H4 (cell line): ENCODE data around the gene C1orf159. TPM values are rescaled to one million over a fixed set of nuclear protein-coding genes. Genes with fewer than 3 reads are reported as not detected.
"Not testable (repeated sequence)": the region's sequence is repeated elsewhere in the genome, so short reads cannot be mapped to it uniquely, and the experiment has no call there.

Experiments
- DNase-seq: peaks from one replicate; pipeline ENCODE4 v3.0.0-alpha.2; 2015; ENCODE audit warnings: low spot score
- total RNA-seq: library from RNA; depleted of rRNA; stranded (reverse); fragments of >200 nt; shearing (Covaris generic); gene quantifications from 2 replicates; pipeline ENCODE4 v1.2.3, GENCODE V29; 2014

C1orf159 gene
- total RNA-seq, 1 experiment from 2014 or later: 11.8 TPM

DNA sequence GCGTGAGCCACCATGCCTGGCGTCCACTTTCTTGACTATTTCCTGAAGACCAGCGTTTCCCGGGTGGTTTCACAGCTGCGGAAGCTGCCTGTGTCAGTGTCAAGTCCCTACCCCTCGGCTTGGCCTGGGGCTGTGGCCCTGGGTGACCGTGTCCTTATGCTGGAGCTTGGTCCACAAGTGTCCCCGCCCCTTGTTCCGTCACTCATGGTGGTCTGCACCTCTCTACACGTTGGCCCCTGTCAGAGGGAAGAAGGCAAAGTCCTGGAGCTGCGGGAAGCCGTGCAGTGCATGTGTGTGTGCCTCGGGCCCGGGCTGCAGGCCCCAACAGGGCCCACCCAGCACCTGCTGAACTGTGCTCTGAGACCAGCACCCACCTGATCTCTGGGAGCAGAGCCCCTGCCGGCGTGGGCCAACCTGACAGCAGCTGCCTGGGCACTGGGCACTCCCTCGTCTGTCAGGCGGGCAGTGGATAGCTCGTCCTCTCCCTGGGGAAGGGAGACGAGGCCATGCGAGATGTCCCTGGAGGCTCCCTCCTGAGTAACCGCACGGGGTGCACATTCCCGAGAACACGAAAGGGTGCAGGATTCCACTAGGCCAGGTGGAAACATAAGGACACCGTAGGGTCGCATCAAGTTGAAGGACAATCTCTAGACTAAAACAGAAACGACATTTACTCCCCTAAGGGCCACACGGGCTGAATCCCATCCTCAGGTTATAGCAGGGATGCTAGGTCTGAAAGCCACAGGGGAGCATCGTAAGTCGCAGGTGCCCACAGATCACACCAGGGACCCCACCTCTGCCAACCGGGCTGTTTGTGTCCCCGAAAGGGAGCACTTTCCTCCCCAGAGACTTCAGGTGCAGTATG, 2.4 kb upstream of the C1orf159 start:
- no peak for DNase-seq

DNA sequence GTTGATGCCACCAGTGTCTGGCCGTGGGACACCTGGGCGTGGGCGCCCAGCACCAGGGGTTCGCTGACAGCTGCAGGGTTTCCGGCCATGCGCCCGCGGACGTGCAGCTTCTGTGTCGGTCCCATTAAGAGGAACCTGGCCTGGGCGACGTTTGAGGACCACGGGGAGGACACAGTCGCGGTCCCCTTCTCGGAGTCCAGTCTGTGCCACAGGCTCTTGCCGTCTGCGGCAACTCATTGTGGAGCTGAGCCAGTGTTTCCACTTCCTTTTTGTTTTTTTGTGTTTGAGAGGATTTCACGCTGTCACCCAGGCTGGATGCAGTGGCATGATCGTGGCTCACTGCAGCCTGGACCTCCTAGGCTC, 1.6 kb upstream of the C1orf159 start:
- no peak for DNase-seq

DNA sequence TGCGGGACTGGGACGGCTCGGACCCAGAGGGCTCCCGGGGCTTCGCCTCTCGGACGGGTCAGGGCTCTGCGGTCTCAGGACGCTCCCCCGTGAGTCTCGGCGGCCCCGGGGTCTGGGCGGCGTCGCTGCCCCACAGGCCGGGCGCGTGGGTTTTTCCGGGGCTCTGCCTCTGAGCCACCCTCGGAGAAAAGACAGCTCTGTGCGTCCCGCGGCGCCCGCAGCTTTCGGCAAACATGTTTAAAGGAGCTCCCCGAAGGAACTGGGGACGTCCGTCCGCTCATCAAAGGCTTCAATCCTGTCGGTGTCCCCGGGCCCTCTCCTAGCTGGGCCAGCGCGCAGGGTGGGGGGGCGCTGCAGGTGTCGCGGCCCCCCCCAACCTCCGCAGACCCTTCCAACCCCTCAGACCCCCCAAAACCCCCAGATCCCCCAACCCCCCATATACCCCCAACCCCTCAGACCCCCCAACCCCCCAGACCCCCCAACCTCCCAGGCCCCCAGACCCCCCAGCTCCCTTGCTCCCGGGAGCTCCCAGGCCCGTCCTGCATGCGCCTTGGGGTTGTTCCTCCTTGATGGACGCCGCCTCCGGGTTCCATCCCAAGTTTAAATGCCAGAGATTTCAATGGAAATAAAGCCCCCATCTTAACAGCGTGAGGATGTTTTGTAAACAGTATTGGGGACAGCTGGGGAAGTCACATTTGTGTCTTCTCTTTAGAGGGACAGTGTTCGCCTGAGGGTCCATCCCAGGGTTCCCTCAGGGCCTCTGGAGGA, 996 bp upstream of the C1orf159 start:
- DNase-seq: no peak

- no peak for DNase-seq
These were observed 628 bp downstream of the C1orf159 start for GRCh38 chr1:1115136-1115785.

DNA sequence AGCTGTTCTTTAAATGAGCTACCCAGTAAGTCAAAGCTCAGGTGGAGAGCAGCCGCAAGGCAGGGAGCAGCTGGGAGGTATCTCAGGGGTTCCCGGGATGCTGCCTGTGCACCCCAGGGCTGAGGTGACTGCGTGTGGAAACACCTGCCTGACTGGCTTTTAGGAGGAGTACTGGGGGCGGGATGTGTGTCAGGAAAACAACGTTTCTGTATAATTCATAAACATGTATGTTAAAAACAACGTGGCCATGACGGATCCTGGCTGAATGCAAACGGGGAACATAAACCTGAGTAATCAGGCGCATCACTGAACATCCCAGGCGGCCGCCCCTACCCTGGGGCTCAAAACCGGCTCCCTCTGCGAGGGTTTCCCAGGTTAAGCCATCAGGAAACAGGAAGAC, 1.5 kb downstream of the C1orf159 start:
- DNase-seq: no peak

- DNase-seq: no peak
These were observed 3.5 kb downstream of the C1orf159 start for GRCh38 chr1:1112237-1112985.

GRCh38 chr1:1111516-1112236, 4.2 kb downstream of the C1orf159 start:
- no peak for DNase-seq

GRCh38 chr1:1110561-1110971, 5.3 kb downstream of the C1orf159 start:
- DNase-seq: no peak

GRCh38 chr1:1109743-1110142, 6.1 kb downstream of the C1orf159 start:
- DNase-seq: no peak

DNA sequence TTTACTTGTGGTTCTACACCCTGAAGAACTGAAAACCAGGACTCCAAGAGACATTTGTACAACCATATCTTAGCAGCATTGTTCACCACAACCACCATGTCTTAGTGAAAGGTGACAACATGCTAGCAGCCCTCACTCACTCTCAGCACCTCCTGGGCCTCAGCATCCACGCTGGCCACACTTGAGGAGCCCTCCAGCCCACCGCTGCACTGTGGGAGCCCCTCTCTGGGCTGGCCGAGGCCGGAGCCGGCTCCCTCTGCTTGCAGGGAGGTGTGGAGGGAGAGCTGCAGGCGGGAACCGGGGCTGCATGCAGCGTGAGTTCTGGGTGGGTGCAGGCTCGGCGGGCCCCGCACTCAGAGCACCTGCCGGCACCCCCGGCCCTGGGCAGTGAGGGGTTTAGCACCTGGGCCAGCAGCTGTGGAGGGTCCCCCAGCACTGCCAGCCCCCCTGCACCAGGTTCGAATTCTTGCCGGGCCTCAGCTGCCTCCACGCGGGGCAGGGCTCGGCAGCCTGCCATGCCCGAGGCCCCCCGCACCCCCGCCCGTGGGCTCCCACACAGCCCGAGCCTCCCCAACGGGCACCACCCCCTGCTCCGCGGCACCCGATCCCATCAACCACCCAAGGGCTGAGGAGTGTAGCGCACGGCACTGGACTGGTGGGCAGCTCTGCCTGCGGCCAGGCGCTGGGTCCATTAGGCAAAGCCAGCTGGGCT, 9.2 kb downstream of the C1orf159 start:
- no peak for DNase-seq

GRCh38 chr1:1104152-1104551, 11.7 kb downstream of the C1orf159 start:
- DNase-seq: not testable (repeated sequence)

DNA sequence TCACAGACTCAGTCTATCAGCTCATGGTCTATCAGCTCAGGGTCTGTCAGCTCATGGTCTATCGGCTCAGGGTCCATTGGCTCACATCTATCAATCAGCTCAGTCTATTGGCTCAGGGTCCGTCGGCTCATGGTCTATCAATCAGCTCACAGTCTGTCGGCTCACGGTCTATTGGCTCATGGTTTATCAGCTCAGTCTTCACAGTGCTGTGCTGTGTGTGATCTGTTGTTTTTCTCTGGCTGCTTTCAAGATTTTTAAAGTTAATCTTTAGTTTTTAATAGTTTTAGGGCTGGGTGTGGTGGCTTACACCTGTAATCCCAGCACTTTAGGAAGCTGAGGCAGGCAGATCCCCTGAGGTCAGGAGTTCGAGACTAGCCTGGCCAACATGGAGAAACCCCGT, 14.4 kb downstream of the C1orf159 start:
- DNase-seq: no peak

GRCh38 chr1:1100296-1100695, 15.6 kb downstream of the C1orf159 start:
- no peak for DNase-seq

DNA sequence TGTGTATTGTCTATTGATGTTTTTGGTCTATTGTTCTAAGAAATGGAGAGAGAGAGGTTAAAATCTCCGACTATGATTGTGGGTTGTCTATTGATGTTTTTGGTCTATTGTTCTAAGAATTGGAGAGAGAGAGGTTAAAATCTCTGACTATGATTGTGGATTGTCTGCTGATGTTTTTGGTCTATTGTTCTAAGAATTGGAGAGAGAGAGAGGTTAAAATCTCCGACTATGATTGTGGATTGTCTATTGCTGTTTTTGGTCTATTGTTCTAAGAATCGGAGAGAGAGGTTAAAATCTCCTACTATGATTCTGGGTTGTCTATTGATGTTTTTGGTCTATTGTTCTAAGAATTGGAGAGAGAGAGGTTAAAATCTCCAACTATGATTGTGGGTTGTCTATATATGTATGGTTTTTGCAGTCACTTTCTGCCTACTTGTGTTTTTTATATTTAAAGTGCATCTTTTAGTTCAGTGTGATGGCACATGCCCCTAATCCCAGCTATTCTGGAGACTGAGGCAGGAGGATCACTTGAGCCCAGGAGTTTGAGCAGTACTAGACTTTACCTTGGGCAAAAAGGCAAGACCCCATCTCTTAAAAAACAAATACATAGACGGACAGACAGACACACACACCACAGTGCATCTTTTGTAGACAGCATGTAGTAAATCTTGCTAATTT, 16.2 kb downstream of the C1orf159 start:
- no peak for DNase-seq

DNA sequence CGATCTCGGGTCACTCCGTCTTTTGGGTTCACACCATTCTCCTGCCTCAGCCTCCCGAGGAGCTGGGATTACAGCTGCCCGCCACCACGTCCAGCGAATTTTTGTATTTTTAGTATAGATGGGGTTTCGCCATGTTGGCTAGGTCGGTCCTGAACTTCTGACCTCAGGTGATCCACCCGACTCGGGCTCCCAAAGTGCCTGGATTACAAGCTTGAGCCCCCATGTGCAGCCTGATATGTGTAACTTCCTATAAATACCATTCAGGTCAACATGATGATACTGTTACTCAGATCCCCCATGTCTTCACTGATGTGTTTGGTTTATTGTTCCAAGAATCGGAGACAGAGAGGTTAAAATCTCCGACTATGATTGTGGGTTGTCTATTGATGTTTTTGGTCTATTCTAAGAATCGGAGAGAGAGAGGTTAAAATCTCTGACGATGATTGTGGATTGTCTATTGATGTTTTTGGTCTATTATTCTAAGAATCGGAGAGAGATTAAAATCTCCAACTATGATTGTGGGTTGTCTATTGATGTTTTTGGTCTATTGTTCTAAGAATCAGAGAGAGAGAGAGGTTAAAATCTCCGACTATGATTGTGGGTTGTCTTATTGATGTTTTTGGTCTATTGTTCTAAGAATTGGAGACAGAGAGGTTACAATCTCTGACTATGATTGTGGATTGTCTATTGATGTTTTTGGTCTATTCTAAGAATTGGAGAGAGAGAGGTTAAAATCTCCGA, 17.0 kb downstream of the C1orf159 start:
- DNase-seq: no peak

DNA sequence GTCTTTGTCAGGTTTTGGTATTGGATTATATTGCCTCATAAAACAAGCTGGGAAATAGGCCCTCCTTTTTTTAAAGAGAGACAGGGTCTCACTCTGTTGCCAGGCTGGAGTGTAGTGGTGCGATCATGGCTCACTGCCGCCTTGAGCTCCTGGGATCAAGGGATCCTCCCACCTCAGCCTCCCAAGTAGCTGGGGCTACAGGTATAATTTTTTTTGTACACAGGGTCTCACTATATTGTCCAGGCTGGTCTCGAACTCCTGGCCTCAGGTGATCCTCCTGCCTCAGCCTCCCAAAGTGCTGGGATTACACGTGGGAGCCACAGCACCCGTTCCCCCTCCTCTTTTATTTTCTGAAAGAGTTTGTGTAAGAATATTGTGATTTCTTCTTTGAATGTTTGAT, 19.8 kb downstream of the C1orf159 start:
- DNase-seq: not testable (repeated sequence)

DNA sequence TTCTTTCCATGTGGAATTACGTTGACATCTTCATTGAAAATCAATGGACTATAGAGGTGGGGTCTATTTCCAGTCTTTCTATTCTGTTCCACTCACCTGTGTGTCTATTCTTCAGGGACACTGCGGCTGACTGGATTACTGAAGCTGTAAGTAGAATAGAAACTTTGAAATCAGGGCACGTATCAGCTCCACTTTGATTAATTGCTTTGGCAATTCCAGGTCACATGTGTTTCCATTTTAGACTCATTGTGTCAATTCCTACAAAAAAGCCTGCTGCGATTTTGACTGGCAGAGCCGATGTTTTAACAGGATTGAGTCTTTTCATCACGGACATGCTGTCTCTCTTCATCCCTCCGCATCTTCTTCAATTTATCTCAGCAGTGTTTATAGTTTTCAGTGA, 20.9 kb downstream of the C1orf159 start:
- no peak for DNase-seq

- no peak for DNase-seq
These were observed 22.3 kb downstream of the C1orf159 start for GRCh38 chr1:1093610-1093943.

- DNase-seq: no peak
These were observed 22.8 kb downstream of the C1orf159 start for GRCh38 chr1:1092894-1093609.
